GM18868 (cell line): Measurements from ENCODE around the gene LIPC.

Experiments used
- ATAC-seq: cut with Tn5 transposase; IDR thresholded peaks from one replicate; pipeline ENCODE4 v1.9.1; 2021; ENCODE audit warnings: mild to moderate bottlenecking, moderate library complexity; ENCODE audit not compliant: unreplicated experiment

Gene LIPC

GRCh38 chr15:58490888-58491473 lies 59.2 kb downstream of the LIPC start:
- ATAC-seq = no peak

GRCh38 chr15:58491499-58492202 lies 59.9 kb downstream of the LIPC start:
- ATAC-seq = no peak

GRCh38 chr15:58492661-58493397 lies 61.0 kb downstream of the LIPC start:
- no peak for ATAC-seq

- ATAC-seq = no peak
Measured at GRCh38 chr15:58494567-58494966, 62.8 kb downstream of the LIPC start.

- no peak for ATAC-seq
Measured at GRCh38 chr15:58495891-58496408, 64.2 kb downstream of the LIPC start.

- no peak for ATAC-seq
Measured at GRCh38 chr15:58497046-58497785, 65.4 kb downstream of the LIPC start.

GRCh38 chr15:58498821-58499580 lies 67.2 kb downstream of the LIPC start:
- ATAC-seq = no peak

- ATAC-seq = no peak
Measured at GRCh38 chr15:58501006-58501405, 69.2 kb downstream of the LIPC start.

- no peak for ATAC-seq
Measured at GRCh38 chr15:58501636-58502188, 69.9 kb downstream of the LIPC start.

GRCh38 chr15:58503139-58504027 lies 71.6 kb downstream of the LIPC start:
- ATAC-seq = no peak

GRCh38 chr15:58504674-58505234 lies 73.0 kb downstream of the LIPC start:
- peak; percentile 37 for ATAC-seq

- no peak for ATAC-seq
Measured at GRCh38 chr15:58505581-58505980, 73.8 kb downstream of the LIPC start.

GRCh38 chr15:58506064-58506490 lies 74.3 kb downstream of the LIPC start:
- ATAC-seq = no peak

GRCh38 chr15:58506783-58507668 lies 75.2 kb downstream of the LIPC start:
- no peak for ATAC-seq

- no peak for ATAC-seq
Measured at GRCh38 chr15:58509556-58509955, 77.8 kb downstream of the LIPC start.

- ATAC-seq = no peak
Measured at GRCh38 chr15:58510715-58511598, 79.2 kb downstream of the LIPC start.

GRCh38 chr15:58511599-58511987 lies 79.8 kb downstream of the LIPC start:
- ATAC-seq = no peak
